K562 (cell line): ENCODE results near the gene HNRNPD. TPM values are rescaled to one million over a fixed set of nuclear protein-coding genes. Genes with fewer than 3 reads are reported as not detected.

Experiments used
- BRD9 ChIP-seq: fragments of 450-650 bp; IDR thresholded peaks from 2 replicates; pipeline ENCODE4 v1.6.1; 2018; ENCODE audit warnings: low read depth; ENCODE audit not compliant: partially characterized antibody
- BRF1 ChIP-seq: IDR thresholded peaks from 3 replicates; pipeline ENCODE4 v1.6.1; 2011; ENCODE audit warnings: borderline replicate concordance, mild to moderate bottlenecking; ENCODE audit not compliant: insufficient read length; ENCODE audit errors: extremely low read depth
- HBP1 ChIP-seq: fragments of 450-650 bp; formaldehyde crosslinking; IDR thresholded peaks from 2 replicates; pipeline ENCODE4 v1.4.0; 2022; ENCODE audit warnings: missing genetic modification characterization
- HCFC1 ChIP-seq: IDR thresholded peaks from 2 replicates; pipeline ENCODE4 v1.6.1; 2012; ENCODE audit warnings: low read depth, low read length, improper control_type of control experiment
- HIVEP1 ChIP-seq: fragments of 250-450 bp; sonication (Bioruptor Pico); IDR thresholded peaks from 2 replicates; pipeline ENCODE4 v1.4.0; 2020; ENCODE audit warnings: mild to moderate bottlenecking
- MAFK ChIP-seq: IDR thresholded peaks from 2 replicates; pipeline ENCODE4 v1.6.1; 2011; ENCODE audit warnings: low read length, improper control_type of control experiment
- MCM7 ChIP-seq, 2 experiments: fragments of 450-650 bp; IDR thresholded peaks; 2 replicates each; pipeline ENCODE4 v1.6.1; 2016 to 2018
- MXI1 ChIP-seq: IDR thresholded peaks from 2 replicates; pipeline ENCODE4 v1.6.1; 2011; ENCODE audit warnings: low read depth, mild to moderate bottlenecking, improper control_type of control experiment, low read length
- NCOR1 ChIP-seq: fragments of 450-650 bp; IDR thresholded peaks from 2 replicates; pipeline ENCODE4 v1.6.1; 2016; ENCODE audit warnings: mild to moderate bottlenecking, moderate library complexity
- NFE2 ChIP-seq: IDR thresholded peaks from 2 replicates; pipeline ENCODE4 v1.6.1; 2014; ENCODE audit warnings: antibody characterized with exemption, low read depth
- NR0B1 ChIP-seq: fragments of 450-650 bp; IDR thresholded peaks from one replicate; pipeline ENCODE4 v1.6.1; 2018; ENCODE audit warnings: mild to moderate bottlenecking, moderate library complexity; ENCODE audit not compliant: partially characterized antibody
- SETDB1 ChIP-seq: IDR thresholded peaks from one replicate; pipeline ENCODE4 v1.6.1; 2012; ENCODE audit warnings: low read length, control low read depth, inconsistent platforms
- TBP ChIP-seq: optimal IDR thresholded peaks from 2 replicates; pipeline ENCODE3; 2011; ENCODE audit warnings: low read depth, low read length, improper control_type of control experiment
- TCF3 ChIP-seq: sonication (generic); formaldehyde crosslinking; IDR thresholded peaks from 2 replicates; pipeline ENCODE4 v1.4.0; 2020; ENCODE audit warnings: mild to moderate bottlenecking, missing genetic modification reagents
- TSC22D4 ChIP-seq: fragments of 450-650 bp; IDR thresholded peaks from 2 replicates; pipeline ENCODE4 v1.6.1; 2016; ENCODE audit warnings: missing genetic modification characterization, missing biosample characterization, control low read depth
- USF1 ChIP-seq: sonication (generic); formaldehyde crosslinking; IDR thresholded peaks from 2 replicates; pipeline ENCODE4 v1.9.0; 2022; ENCODE audit warnings: mild to moderate bottlenecking, missing genetic modification reagents
- ZFP1 ChIP-seq: fragments of 450-650 bp; formaldehyde crosslinking; IDR thresholded peaks from 2 replicates; pipeline ENCODE4 v1.4.0; 2020; ENCODE audit warnings: mild to moderate bottlenecking, mixed read lengths
- ZFP36 ChIP-seq: fragments of 150-350 bp; IDR thresholded peaks from 2 replicates; pipeline ENCODE4 v1.6.1; 2018; ENCODE audit warnings: low read length, low read depth; ENCODE audit not compliant: partially characterized antibody
- ZNF165 ChIP-seq: fragments of 250-450 bp; sonication (Bioruptor Pico); IDR thresholded peaks from 2 replicates; pipeline ENCODE4 v1.4.0; 2020; ENCODE audit warnings: borderline replicate concordance
- ZNF280B ChIP-seq: fragments of 250-450 bp; sonication (Bioruptor Pico); IDR thresholded peaks from 2 replicates; pipeline ENCODE4 v1.5.1; 2021; ENCODE audit warnings: mild to moderate bottlenecking
- ZNF395 ChIP-seq: fragments of 200-800 bp; sonication (Bioruptor generic); IDR thresholded peaks from 2 replicates; pipeline ENCODE4 v1.6.1; 2017; ENCODE audit warnings: missing genetic modification characterization, missing compliant biosample characterization
- ZNF444 ChIP-seq: fragments of 250-450 bp; sonication (Bioruptor Pico); IDR thresholded peaks from 2 replicates; pipeline ENCODE4 v1.4.0; 2020; ENCODE audit warnings: mild to moderate bottlenecking, moderate library complexity
- ZNF696 ChIP-seq: fragments of 250-450 bp; sonication (Bioruptor Pico); conservative IDR thresholded peaks from 2 replicates; pipeline ENCODE4 v1.4.0; 2020; ENCODE audit warnings: mild to moderate bottlenecking, moderate library complexity
- polyA plus RNA-seq, 8 experiments: library from polyadenylated mRNA; depleted of rRNA in 4 of 8; stranded (reverse) in 5 of 8; unstranded in 3 of 8; fragments of >200 nt; fragmentation: Nextera tagmentation in 2 of 8; fragmentation: Illumina TruSeq in 1 of 8; extraction: Ambion mirVana in 2 of 8; extraction: Trizol in 1 of 8; gene quantifications; 2 replicates each; pipeline versions ENCODE4 v1.2.1 to v1.2.3, GENCODE V29; 2011 to 2014; ENCODE audit warnings: inconsistent platforms in 1 of 8, missing spikeins in 1 of 8
- total RNA-seq, 7 experiments: library from RNA; depleted of rRNA in 6 of 7; stranded (reverse); fragments of >200 nt in 6 of 7; fragmentation: Illumina TruSeq in 2 of 7; extraction: Trizol in 2 of 7; gene quantifications; 2 replicates each; pipeline versions ENCODE4 v1.2.1 to v1.2.3, GENCODE V29; 2011 to 2021; ENCODE audit warnings: low replicate concordance in 1 of 7

HNRNPD gene
- total and polyA plus RNA-seq, 9 of the 15 experiments (the other 6 are each of a cell fraction or from before 2014, with no cell fraction given): 92.4 to 955 (median 160) TPM

- TF ChIP-seq ZNF280B (CRISPR knock-in tag) (no peak), HIVEP1 (CRISPR knock-in tag) (no peak), NR0B1 (no peak), ZFP36 (no peak), ZNF395 (CRISPR knock-in tag) (no peak), HBP1 (CRISPR knock-in tag) (no peak), ZFP1 (CRISPR knock-in tag) (no peak), NFE2 (no peak), ZNF696 (no peak), BRD9 (peak; percentile 55), SETDB1 (no peak), NCOR1 (peak; percentile 48), BRF1 (no peak), MAFK (no peak), TBP (peak; percentile 68), TCF3 (CRISPR knock-in tag) (peak; percentile 16; the same call in 1 of the 2 replicates), TSC22D4 (tag) (no peak), ZNF444 (0 out of 2 replicates have a peak, but pooled peaks have one; percentile 51), MXI1 (peak; percentile 89), HCFC1 (peak; percentile 19; the same call in 1 of the 2 replicates), MCM7 (IDR thresholded peaks at IDR 0.05) (no peak), USF1 (CRISPR knock-in tag) (no peak), ZNF165 (CRISPR knock-in tag) (no peak)
Observed at GRCh38 chr4:82372517-82373485, 990 bp downstream of the HNRNPD start (continued).
